Omental fat pad (tissue), 4 donors: ENCODE data around the gene NSMCE1. TPM values are rescaled to one million over a fixed set of nuclear protein-coding genes. Genes with fewer than 3 reads are reported as not detected.

ENCODE experiments used
- ATAC-seq: fragments of 150-250 bp; one replicate; pipeline ENCODE4 v1.9.1; 2016; ENCODE audit warnings: mild to moderate bottlenecking, moderate library complexity; ENCODE audit not compliant: low FRiP score
- DNase-seq: peaks from one replicate; pipeline ENCODE4 v3.0.0-alpha.2; 2019; ENCODE audit warnings: low spot score
- CTCF ChIP-seq, 3 donors: fragments of 450-650 bp; IDR thresholded peaks; one replicate each; pipeline ENCODE4 v1.5.1; 2016 to 2017; ENCODE audit warnings: antibody characterized with exemption in 3 of 3, mild to moderate bottlenecking in 3 of 3, moderate library complexity in 2 of 3
- total RNA-seq, 4 donors: library from RNA; depleted of rRNA; stranded (reverse); fragments of >200 nt; gene quantifications; one replicate each; pipeline ENCODE4 v1.1.0, GENCODE V29; 2016

The NSMCE1 gene
- total RNA-seq, 4 donors from 2014 or later: 30.3 to 53.0 (median 43.9) TPM

- DNase-seq (no peak), ATAC-seq (no peak)
- no peak for TF ChIP-seq CTCF (IDR thresholded peaks at IDR 0.05)
These were observed 38.6 kb downstream of the NSMCE1 start for GRCh38 chr16:27229891-27230470.

DNA sequence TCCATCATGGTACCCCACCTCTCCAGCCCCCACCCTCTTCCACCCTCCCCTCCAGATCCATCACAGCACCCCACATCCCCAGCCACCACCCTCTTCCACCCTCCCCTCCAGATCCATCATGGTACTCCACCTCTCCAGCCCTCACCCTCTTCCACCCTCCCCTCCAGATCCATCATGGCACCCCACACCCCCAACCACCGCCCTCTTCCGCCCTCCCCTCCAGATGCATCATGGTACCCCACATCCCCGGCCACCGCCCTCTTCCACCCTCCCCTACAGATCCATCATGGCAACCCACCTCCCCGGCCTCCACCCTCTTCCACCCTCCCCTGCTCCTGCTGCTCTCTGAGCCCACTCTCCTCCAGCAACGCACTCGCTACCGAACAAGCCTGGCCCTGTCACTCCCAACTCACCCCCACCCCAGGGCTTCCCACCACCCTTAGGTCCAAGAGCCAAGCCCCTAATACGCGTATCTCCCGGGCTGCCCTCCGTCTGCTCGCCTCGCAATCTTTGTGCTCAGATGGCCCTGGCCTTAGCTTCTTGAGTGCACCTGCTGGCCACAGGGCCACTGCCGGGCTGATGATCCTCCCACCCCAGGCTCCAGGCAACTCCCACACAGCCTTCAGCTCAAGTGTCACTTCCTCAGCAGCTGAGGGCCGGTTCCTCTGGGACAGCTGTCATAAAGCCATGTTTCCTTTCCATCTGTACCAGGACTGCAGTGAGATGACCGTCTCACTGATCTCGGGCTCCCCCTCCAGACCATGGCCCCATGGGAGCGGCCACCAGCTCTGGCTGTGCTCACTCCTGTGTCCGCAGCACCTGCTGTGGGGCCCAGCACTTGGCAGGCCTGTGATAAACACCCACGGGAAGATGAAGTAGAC is 39.7 kb downstream of the NSMCE1 start:
- DNase-seq (no peak), ATAC-seq (no peak)
- no peak for TF ChIP-seq CTCF (IDR thresholded peaks at IDR 0.05)

- TF ChIP-seq CTCF (IDR thresholded peaks at IDR 0.05): no peak
- no peak for DNase-seq
- ATAC-seq: no peak
These were observed 40.5 kb downstream of the NSMCE1 start for GRCh38 chr16:27228045-27228444.

DNA sequence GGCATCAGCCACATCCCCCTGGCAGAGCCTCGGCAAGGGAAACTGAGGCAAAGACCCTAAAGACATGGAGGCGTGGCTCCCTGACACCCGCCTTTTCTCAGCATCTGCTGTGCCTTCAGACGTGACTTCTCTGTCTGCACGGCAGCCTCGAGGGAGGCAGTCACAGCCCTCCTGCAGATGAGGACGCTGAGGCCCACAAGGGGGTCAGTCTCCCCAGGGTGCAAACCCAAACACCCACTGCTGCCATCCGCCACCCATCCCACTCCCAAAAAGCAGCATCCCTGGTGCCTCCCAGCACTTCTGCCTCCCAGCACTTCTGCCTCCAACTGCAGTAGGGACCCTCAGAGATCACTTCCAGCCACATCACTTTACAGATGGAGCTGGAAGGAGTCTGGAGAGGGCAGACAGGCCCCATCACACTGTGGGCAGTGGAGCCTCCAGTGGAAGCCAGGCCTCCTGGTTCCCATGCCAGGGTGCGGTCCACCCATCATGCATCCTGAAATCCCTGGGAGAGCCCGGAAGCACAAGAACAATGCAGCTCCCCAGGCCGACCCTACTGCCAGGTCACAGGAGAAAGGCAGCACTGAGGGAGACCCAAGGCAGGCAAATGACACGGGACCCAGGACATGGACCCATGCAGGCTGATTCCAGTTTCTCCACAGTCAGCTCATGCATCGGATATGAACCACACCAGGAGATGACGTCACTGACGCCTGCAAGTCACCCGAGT is 41.4 kb downstream of the NSMCE1 start:
- DNase-seq: no peak
- no peak for TF ChIP-seq CTCF (IDR thresholded peaks at IDR 0.05)
- ATAC-seq: no peak

GRCh38 chr16:27226476-27226875 is 42.1 kb downstream of the NSMCE1 start:
- no peak for ATAC-seq
- DNase-seq: no peak
- no peak for TF ChIP-seq CTCF (IDR thresholded peaks at IDR 0.05)

- TF ChIP-seq CTCF (IDR thresholded peaks at IDR 0.05): no peak
- ATAC-seq: no peak
- DNase-seq: no peak
These were observed 42.8 kb downstream of the NSMCE1 start for GRCh38 chr16:27225536-27226360.
